GM19025 (cell line): ENCODE results near the gene DRC7.

ENCODE experiments used
- ATAC-seq: cut with Tn5 transposase; IDR thresholded peaks from one replicate; pipeline ENCODE4 v1.9.1; 2021; ENCODE audit warnings: mild to moderate bottlenecking, low read depth, moderate library complexity; ENCODE audit not compliant: unreplicated experiment

Gene DRC7, protein sequence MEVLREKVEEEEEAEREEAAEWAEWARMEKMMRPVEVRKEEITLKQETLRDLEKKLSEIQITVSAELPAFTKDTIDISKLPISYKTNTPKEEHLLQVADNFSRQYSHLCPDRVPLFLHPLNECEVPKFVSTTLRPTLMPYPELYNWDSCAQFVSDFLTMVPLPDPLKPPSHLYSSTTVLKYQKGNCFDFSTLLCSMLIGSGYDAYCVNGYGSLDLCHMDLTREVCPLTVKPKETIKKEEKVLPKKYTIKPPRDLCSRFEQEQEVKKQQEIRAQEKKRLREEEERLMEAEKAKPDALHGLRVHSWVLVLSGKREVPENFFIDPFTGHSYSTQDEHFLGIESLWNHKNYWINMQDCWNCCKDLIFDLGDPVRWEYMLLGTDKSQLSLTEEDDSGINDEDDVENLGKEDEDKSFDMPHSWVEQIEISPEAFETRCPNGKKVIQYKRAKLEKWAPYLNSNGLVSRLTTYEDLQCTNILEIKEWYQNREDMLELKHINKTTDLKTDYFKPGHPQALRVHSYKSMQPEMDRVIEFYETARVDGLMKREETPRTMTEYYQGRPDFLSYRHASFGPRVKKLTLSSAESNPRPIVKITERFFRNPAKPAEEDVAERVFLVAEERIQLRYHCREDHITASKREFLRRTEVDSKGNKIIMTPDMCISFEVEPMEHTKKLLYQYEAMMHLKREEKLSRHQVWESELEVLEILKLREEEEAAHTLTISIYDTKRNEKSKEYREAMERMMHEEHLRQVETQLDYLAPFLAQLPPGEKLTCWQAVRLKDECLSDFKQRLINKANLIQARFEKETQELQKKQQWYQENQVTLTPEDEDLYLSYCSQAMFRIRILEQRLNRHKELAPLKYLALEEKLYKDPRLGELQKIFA

DNA sequence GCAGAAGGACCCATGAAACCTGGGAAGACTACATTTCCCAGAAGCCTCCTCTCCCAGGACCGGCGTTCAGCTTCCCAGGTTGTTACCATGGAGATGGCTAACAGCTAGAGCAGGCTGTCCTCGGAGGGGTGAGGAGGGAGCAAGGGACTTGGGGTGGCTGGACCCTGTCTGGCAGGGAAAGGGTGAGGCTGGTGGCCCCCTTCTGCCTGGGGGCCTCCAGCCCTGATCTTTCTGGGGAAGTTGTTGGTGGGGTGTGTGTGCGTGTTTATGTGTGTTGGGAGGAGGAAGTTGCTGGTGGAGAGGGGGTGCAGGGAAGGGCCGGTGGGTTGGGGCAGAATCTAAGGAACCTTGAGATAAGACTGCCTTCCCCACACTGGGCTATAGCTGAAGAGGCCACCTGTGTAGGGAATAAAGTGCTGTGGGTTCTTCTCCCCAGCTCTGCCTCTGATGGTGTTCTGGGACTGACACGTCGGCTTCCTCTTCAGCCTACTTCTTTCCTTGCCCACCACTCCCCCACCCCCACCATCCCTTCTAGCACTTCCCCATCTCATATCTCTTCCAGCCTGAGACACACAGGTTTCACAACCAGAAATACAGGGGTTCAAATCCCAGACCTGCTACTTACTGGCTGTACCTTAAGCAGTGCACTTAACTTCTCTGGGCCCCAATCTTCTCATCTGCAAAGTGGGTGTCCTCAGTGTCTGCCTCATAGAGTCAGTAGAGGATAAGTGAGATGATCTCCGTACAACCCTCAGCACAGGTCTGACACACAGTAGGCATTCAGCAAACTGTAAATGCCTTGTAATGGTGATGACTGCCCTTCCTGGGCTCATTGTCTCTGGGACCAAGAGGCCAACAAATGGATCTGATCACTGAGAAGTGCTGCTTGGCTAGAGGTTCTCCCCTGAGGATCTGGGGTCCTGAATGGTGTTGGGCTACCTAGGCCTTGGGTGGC, at the start of gene DRC7:
Gene DRC7 (plus strand): TSS at position 82 of the 955 bp plus-strand sequence. CDS start 3,144 bp downstream, outside the sequence.
- no peak for ATAC-seq

GRCh38 chr16:57645169-57645568, 49.4 kb upstream of the DRC7 start:
- ATAC-seq: no peak

DNA sequence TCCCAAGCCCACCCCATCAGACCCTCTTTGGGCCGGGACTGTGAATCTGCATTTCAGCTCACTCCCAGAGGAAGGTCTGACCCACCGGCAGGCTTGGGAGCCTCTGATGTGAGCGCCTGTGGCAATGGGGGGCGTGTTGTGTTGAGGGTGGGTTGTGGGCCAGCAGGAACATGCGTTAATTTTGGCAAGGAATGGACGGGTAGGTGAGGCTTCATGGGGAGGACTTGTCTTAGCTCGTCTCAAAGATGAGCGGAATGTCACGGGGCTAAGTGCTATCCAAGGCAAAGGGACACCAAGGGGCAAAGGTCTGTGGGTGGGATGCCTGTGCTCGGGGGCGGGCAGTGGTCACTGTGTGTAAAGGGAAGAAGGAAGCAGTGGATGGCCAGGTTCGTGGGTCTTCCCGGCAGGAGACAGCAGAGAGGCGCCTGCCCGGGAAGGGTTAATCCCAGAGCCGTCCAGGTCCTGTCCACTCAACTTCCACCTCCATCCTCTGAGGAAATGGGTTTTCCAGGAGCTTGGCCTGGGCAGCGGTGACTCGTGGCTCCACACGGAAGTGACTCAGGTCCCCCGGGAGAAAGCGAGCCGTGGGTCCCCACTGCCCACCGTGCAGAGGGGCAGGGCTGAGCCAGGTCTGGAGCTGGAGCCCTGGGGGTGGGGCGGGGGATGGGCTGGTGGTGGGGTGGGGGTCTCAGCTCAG, 48.8 kb upstream of the DRC7 start:
- no peak for ATAC-seq

GRCh38 chr16:57646388-57647039, 48.1 kb upstream of the DRC7 start:
- no peak for ATAC-seq

GRCh38 chr16:57647136-57647875, 47.3 kb upstream of the DRC7 start:
- ATAC-seq: no peak

DNA sequence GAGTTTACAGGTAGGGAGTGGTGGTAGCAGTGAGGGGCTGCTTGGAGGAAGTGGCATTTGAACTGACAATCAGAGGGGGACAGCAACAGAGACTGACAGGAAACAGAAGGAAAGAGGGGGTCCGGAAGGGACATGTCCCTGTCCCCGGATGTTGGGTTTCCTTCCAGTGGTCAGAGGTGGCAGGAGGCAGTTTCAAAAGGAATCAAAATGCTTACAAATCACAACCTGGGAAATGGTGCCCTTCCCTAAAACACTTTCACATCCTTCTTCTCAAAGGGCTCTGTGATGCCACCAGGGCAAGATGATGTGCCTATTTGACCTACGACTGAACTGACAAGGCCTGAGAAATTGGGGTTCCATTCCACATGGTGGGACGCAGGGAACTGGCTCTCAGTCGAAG, 46.5 kb upstream of the DRC7 start:
- no peak for ATAC-seq

- ATAC-seq: peak; percentile 60
Measured at GRCh38 chr16:57648581-57649442, 45.8 kb upstream of the DRC7 start.

DNA sequence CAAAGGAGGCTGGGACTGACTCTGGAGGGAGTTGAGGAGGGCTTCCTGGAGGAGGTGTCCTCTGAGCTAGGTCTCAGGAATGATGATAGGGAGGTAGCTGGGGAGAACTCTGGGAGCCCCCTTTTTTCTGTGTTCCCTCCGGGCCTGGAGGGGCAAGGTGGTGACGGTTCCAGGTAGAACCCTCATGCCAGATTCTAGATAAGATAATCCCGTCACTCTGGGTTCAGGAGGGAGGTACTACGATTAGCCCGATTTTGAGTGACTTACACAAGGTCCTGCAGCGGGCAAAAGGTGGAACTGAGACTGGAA, 45.2 kb upstream of the DRC7 start:
- ATAC-seq: no peak

DNA sequence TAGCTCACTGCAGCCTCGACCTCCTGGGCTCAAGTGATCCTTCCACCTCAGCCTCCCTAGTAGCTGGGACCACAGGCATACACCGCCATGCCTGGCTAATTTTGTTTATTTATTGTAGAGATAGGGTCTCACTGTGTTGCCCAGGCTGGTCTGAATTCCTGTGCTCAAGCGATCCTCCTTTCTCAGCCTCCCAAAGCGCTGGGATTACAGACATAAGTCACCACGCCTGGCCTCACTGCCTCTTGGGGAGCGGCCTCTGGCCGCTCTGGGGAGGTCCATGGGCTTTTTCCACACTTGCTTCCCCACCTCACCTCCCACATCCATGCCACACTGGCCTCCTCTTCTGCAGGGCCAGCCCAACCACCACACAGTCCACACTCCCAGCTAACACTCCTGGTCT, 44.8 kb upstream of the DRC7 start:
- no peak for ATAC-seq

GRCh38 chr16:57651344-57652333, 43.0 kb upstream of the DRC7 start:
- no peak for ATAC-seq

- ATAC-seq: no peak
Measured at GRCh38 chr16:57652695-57653471, 41.7 kb upstream of the DRC7 start.

- no peak for ATAC-seq
Measured at GRCh38 chr16:57653936-57654335, 40.7 kb upstream of the DRC7 start.

DNA sequence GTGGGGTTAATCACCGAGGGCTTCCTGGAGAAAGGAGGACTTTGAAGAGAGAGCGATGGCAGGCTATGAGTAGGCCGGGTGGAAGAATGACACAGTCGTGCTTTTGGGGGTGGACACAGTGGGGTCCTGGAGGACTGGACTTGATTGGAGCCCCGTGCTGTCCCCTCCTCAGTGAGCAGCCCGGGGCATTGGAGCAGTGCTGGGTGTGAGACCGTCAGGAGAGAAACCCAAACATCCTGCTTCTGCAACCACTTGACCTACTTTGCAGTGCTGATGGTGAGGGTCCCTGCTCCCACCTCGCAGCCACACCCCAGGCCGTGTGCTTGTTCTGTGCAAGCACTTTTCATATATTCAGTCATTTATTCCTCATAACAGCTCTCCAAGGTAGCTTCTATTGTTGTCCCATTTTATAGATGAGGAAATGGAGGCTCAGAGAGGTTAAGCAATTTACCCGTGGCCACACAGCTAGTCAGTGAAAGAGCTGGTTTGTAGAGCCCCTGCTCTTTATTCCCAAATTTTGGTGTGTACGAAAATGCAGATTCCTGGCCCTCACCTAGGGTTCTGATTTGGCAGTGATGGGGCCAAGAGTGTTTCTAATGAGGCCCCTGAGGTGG, 38.2 kb upstream of the DRC7 start:
- ATAC-seq: no peak

DNA sequence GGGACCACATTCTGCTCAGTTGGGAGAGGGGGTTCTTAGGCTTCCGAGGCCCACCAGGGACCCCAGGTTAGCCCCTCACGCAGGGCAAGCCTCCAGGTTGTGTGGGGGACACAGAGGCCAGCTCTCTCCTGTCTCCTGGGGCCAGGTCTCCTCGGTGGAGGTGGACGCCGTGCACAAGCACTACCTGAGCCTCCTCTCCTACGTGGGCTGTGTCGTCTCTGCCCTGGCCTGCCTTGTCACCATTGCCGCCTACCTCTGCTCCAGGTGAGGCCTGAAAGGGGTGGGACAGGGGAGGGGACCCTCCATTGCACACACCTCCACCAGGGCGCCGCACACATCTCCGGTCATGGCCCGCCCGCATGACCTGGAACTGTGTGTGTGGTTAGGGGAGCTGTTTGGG, 37.4 kb upstream of the DRC7 start:
- ATAC-seq: no peak

DNA sequence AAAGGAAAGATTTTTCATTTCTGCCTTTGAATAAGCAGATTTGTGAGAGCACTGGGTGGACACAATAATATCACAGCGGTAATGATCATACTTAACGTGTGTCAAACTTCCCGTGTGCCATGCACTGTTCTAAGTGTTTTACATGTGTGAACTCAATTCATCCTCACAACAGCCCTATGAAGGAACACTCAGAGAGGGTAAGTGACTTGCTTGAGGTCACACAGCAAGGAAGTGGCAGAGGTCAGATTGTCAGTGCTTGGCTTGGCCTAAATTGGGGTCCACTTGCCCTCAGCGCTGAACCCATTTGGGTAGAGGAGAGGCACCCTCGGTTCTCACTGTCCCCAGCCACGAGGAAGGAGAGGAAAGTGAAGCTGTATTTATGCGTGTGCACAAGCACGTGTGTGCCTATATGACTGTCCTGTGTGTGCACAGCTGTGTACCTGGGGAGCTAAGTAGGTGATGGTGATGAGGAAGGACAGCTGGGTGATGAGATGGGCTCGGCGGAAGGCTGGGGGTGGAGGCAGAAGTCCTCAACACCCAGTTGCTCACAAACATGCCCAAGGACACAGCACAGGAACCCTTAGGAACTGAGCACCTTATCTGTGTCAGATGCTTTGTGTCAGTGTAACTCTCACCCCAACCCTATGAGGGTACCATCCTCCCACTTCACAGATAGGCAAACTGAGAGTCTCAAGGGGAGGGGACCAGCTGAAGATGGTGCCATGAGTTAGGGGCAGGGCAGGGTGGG, 36.3 kb upstream of the DRC7 start:
- ATAC-seq: no peak
